AG10803 (cell line): Measurements from ENCODE around the gene FLRT2.

Source experiments
- DNase-seq: peaks from one replicate; pipeline ENCODE4 v3.0.0; 2010; ENCODE audit warnings: low read depth
- H3K4me3 ChIP-seq: 2 replicates; pipeline ENCODE4 v1.5.1; 2011; ENCODE audit warnings: mild to moderate bottlenecking, low read length, control low read depth
- CTCF ChIP-seq: conservative IDR thresholded peaks from 2 replicates; pipeline ENCODE4 v1.5.1; 2011; ENCODE audit warnings: mild to moderate bottlenecking, low read length, control low read depth, inconsistent platforms

The FLRT2 gene

GRCh38 chr14:85660243-85660922, 130.4 kb downstream of the FLRT2 start:
- H3K4me3 ChIP-seq, result no peak overlapping the region
- DNase-seq, result no peak
- TF ChIP-seq CTCF, result no peak

- TF ChIP-seq CTCF, result no peak
- no peak for DNase-seq
- H3K4me3 ChIP-seq, result no peak overlapping the region
Observed at GRCh38 chr14:85662096-85662495, 132.2 kb downstream of the FLRT2 start.

- TF ChIP-seq CTCF, result no peak
- DNase-seq, result no peak
- no peak overlapping the region for H3K4me3 ChIP-seq
Observed at GRCh38 chr14:85663256-85663655, 133.3 kb downstream of the FLRT2 start.

- DNase-seq, result no peak
- H3K4me3 ChIP-seq, result no peak overlapping the region
- TF ChIP-seq CTCF, result no peak
Observed at GRCh38 chr14:85663667-85664066, 133.7 kb downstream of the FLRT2 start.

- TF ChIP-seq CTCF, result no peak
- H3K4me3 ChIP-seq, result no peak overlapping the region
Observed at GRCh38 chr14:85675957-85676356, 146.0 kb downstream of the FLRT2 start.

GRCh38 chr14:85686908-85687307, 157.0 kb downstream of the FLRT2 start:
- no peak overlapping the region for H3K4me3 ChIP-seq
- peak; percentile 1 for DNase-seq
- no peak for TF ChIP-seq CTCF

More at GRCh38 chr14:85675957-85676356, 146.0 kb downstream of the FLRT2 start:
- no peak for DNase-seq

GRCh38 chr14:85687456-85687855, 157.5 kb downstream of the FLRT2 start:
- no peak for TF ChIP-seq CTCF
- H3K4me3 ChIP-seq, result no peak overlapping the region
- no peak for DNase-seq
